Stimulated activated CD4-positive, alpha-beta T cell treated with anti-CD3 and anti-CD28 coated beads, Interleukin-12 subunit alpha, Interleukin-12 subunit beta, amount 100 ng/mL, for 4 hours (primary cell): ENCODE results near the gene FTCD.
"Not testable (repeated sequence)": the region's sequence is repeated elsewhere in the genome, so short reads cannot be mapped to it uniquely, and the experiment has no call there.

Source experiments
- DNase-seq: peaks from one replicate; pipeline ENCODE4 v3.0.0-alpha.2; 2020

Gene FTCD

GRCh38 chr21:46170436-46171193, 15.2 kb upstream of the FTCD start:
- DNase-seq = not testable (repeated sequence)

GRCh38 chr21:46168659-46169386, 13.4 kb upstream of the FTCD start:
- DNase-seq = no peak

GRCh38 chr21:46168238-46168637, 12.9 kb upstream of the FTCD start:
- DNase-seq = no peak

- DNase-seq = no peak
Measured at GRCh38 chr21:46165098-46165497, 9.7 kb upstream of the FTCD start.

GRCh38 chr21:46163380-46163779, 8.0 kb upstream of the FTCD start:
- no peak for DNase-seq

GRCh38 chr21:46161633-46162592, 6.5 kb upstream of the FTCD start:
- DNase-seq = no peak

- no peak for DNase-seq
Measured at GRCh38 chr21:46160907-46161632, 5.7 kb upstream of the FTCD start.

GRCh38 chr21:46160657-46160906, 5.2 kb upstream of the FTCD start:
- DNase-seq = no peak

GRCh38 chr21:46159841-46160656, 4.7 kb upstream of the FTCD start:
- DNase-seq = no peak

- DNase-seq = no peak
Measured at GRCh38 chr21:46159390-46159789, 4.0 kb upstream of the FTCD start.

GRCh38 chr21:46158666-46159300, 3.4 kb upstream of the FTCD start:
- DNase-seq = no peak

GRCh38 chr21:46157987-46158451, 2.6 kb upstream of the FTCD start:
- DNase-seq = no peak

GRCh38 chr21:46157396-46157986, 2.1 kb upstream of the FTCD start:
- no peak for DNase-seq

GRCh38 chr21:46156678-46157077, 1.3 kb upstream of the FTCD start:
- DNase-seq = no peak

- DNase-seq = no peak
Measured at GRCh38 chr21:46156378-46156645, 933 bp upstream of the FTCD start.

- DNase-seq = no peak
Measured at GRCh38 chr21:46154955-46155513, 345 bp downstream of the FTCD start.

GRCh38 chr21:46154155-46154954, 1.0 kb downstream of the FTCD start:
- DNase-seq = no peak

GRCh38 chr21:46153247-46154154, 1.9 kb downstream of the FTCD start:
- peak; percentile 46 for DNase-seq

- DNase-seq = no peak
Measured at GRCh38 chr21:46152927-46153246, 2.5 kb downstream of the FTCD start.
